Hepatic stellate cell (primary cell): ENCODE measurements around the gene PADI1.

Experiments
- DNase-seq: peaks from one replicate; pipeline ENCODE4 v3.0.0; 2011; ENCODE audit warnings: low spot score

Gene PADI1

GRCh38 chr1:17198476-17199258 lies 6.3 kb upstream of the PADI1 start:
- no peak for DNase-seq

- DNase-seq, result no peak
Observed at GRCh38 chr1:17199267-17200044, 5.5 kb upstream of the PADI1 start.

- DNase-seq, result no peak
Observed at GRCh38 chr1:17200246-17200645, 4.7 kb upstream of the PADI1 start.

- no peak for DNase-seq
Observed at GRCh38 chr1:17200756-17201155, 4.2 kb upstream of the PADI1 start.

GRCh38 chr1:17201201-17202021 lies 3.5 kb upstream of the PADI1 start:
- DNase-seq, result no peak

GRCh38 chr1:17205652-17206051 lies 724 bp downstream of the PADI1 start:
- DNase-seq, result no peak

GRCh38 chr1:17206196-17206595 lies 1.3 kb downstream of the PADI1 start:
- no peak for DNase-seq

- no peak for DNase-seq
Observed at GRCh38 chr1:17207046-17207445, 2.1 kb downstream of the PADI1 start.

- DNase-seq, result no peak
Observed at GRCh38 chr1:17207540-17207939, 2.6 kb downstream of the PADI1 start.

- DNase-seq, result peak; percentile 79
Observed at GRCh38 chr1:17207966-17208418, 3.1 kb downstream of the PADI1 start.

GRCh38 chr1:17208546-17208945 lies 3.6 kb downstream of the PADI1 start:
- DNase-seq, result no peak

GRCh38 chr1:17209430-17209829 lies 4.5 kb downstream of the PADI1 start:
- DNase-seq, result no peak

GRCh38 chr1:17210176-17210575 lies 5.2 kb downstream of the PADI1 start:
- no peak for DNase-seq

- DNase-seq, result no peak
Observed at GRCh38 chr1:17211377-17211776, 6.4 kb downstream of the PADI1 start.

GRCh38 chr1:17212009-17212408 lies 7.1 kb downstream of the PADI1 start:
- DNase-seq, result no peak

- peak; percentile 86 for DNase-seq
Observed at GRCh38 chr1:17212487-17213121, 7.7 kb downstream of the PADI1 start.

GRCh38 chr1:17213148-17213781 lies 8.3 kb downstream of the PADI1 start:
- DNase-seq, result no peak

GRCh38 chr1:17213782-17214148 lies 8.8 kb downstream of the PADI1 start:
- no peak for DNase-seq

GRCh38 chr1:17214876-17215544 lies 10.1 kb downstream of the PADI1 start:
- DNase-seq, result no peak

- DNase-seq, result peak; percentile 54
Observed at GRCh38 chr1:17215545-17215890, 10.6 kb downstream of the PADI1 start.

- DNase-seq, result no peak
Observed at GRCh38 chr1:17216078-17216477, 11.2 kb downstream of the PADI1 start.
